Activated CD4-positive, alpha-beta T cell treated with anti-CD3 and anti-CD28 coated beads, Interleukin-10, Interleukin-2, amounts not matched to agents 100 ng/mL and 50 ng/mL, durations not matched to agents 16 hours and 8 hours (primary cell): ENCODE data around the gene NAV2.
"Not testable (repeated sequence)": the region's sequence is repeated elsewhere in the genome, so short reads cannot be mapped to it uniquely, and the experiment has no call there.

Source experiments
- DNase-seq: peaks from one replicate; pipeline ENCODE4 v3.0.0-alpha.2; 2020

The NAV2 gene

GRCh38 chr11:19934828-19935259 lies 222.2 kb downstream of the NAV2 start:
- no peak for DNase-seq

GRCh38 chr11:19935507-19935906 lies 222.9 kb downstream of the NAV2 start:
- DNase-seq, result no peak

- DNase-seq, result no peak
These were observed 223.8 kb downstream of the NAV2 start for GRCh38 chr11:19936461-19936860.

- peak; percentile 52 for DNase-seq
These were observed 225.7 kb downstream of the NAV2 start for GRCh38 chr11:19938169-19938856.

GRCh38 chr11:19938866-19939265 lies 226.2 kb downstream of the NAV2 start:
- no peak for DNase-seq

GRCh38 chr11:19939415-19939929 lies 226.8 kb downstream of the NAV2 start:
- no peak for DNase-seq

- no peak for DNase-seq
These were observed 228.2 kb downstream of the NAV2 start for GRCh38 chr11:19940831-19941230.

- no peak for DNase-seq
These were observed 234.0 kb downstream of the NAV2 start for GRCh38 chr11:19946681-19947080.

GRCh38 chr11:19947537-19948114 lies 235.0 kb downstream of the NAV2 start:
- no peak for DNase-seq

GRCh38 chr11:19949606-19950005 lies 237.0 kb downstream of the NAV2 start:
- DNase-seq, result no peak

- DNase-seq, result peak; percentile 61
These were observed 239.0 kb downstream of the NAV2 start for GRCh38 chr11:19951558-19952115.

GRCh38 chr11:19952116-19952605 lies 239.5 kb downstream of the NAV2 start:
- no peak for DNase-seq

GRCh38 chr11:19952911-19953310 lies 240.3 kb downstream of the NAV2 start:
- no peak for DNase-seq

GRCh38 chr11:19953336-19953735 lies 240.7 kb downstream of the NAV2 start:
- DNase-seq, result peak; percentile 11

GRCh38 chr11:19953909-19954308 lies 241.3 kb downstream of the NAV2 start:
- DNase-seq, result no peak

- DNase-seq, result no peak
These were observed 242.3 kb downstream of the NAV2 start for GRCh38 chr11:19954899-19955298.

- no peak for DNase-seq
These were observed 243.0 kb downstream of the NAV2 start for GRCh38 chr11:19955660-19956059.

GRCh38 chr11:19956228-19956627 lies 243.6 kb downstream of the NAV2 start:
- DNase-seq, result no peak

GRCh38 chr11:19957294-19957943 lies 244.8 kb downstream of the NAV2 start:
- DNase-seq, result no peak

- no peak for DNase-seq
These were observed 245.6 kb downstream of the NAV2 start for GRCh38 chr11:19958204-19958603.

- DNase-seq, result no peak
These were observed 246.6 kb downstream of the NAV2 start for GRCh38 chr11:19959210-19959609.

GRCh38 chr11:19959648-19960059 lies 247.0 kb downstream of the NAV2 start:
- no peak for DNase-seq

- not testable (repeated sequence) for DNase-seq
These were observed 247.8 kb downstream of the NAV2 start for GRCh38 chr11:19960410-19960809.

- no peak for DNase-seq
These were observed 248.6 kb downstream of the NAV2 start for GRCh38 chr11:19961225-19961624.
